K562 (cell line): ENCODE measurements around the gene HNRNPLL. TPM values are rescaled to one million over a fixed set of nuclear protein-coding genes. Genes with fewer than 3 reads are reported as not detected.

Experiments
- ATAC-seq: fragments of 200-7000 bp; cut with Tn5 transposase; 3 replicates; pipeline ENCODE4 v1.9.1; 2020; ENCODE audit warnings: moderate library complexity
- BruUV-seq: library from RNA; stranded (reverse); fragments of 400-500 nt; replicated peaks from 2 replicates; lab custom pipeline; 2021; lab: Mats Ljungman, UMichigan
- CTCF ChIA-PET: fragments of 300-600 bp; formaldehyde crosslinking; extraction: SDS; loops from one replicate; lab custom pipeline; 2021; ENCODE audit warnings: low intra/inter-chr PET ratio; lab: Yijun Ruan, JAX
- POLR2A ChIA-PET: fragments of 300-600, 350-650 bp; sonication (Branson Sonifier 250); formaldehyde crosslinking; extraction: SDS; loops from one replicate; lab custom pipeline; 2021; ENCODE audit warnings: antibody characterized with exemption, inconsistent platforms; lab: Yijun Ruan, JAX
- DNase-seq, 4 experiments: peaks; one replicate each; pipeline versions ENCODE4 v3.0.0 to v3.0.0-alpha.2; 2011 to 2018; ENCODE audit warnings: low spot score in 3 of 4, mixed read lengths in 3 of 4; ENCODE audit errors: extremely low read depth in 1 of 4
- FAIRE-seq: peaks from 2 replicates; lab custom pipeline; 2011; peaks lifted over from hg19 to GRCh38; lab: Jason Lieb, UNC
- H2AFZ ChIP-seq: 2 replicates; pipeline ENCODE4 v1.6.0; 2011; ENCODE audit warnings: low read depth, low read length, control low read depth, inconsistent platforms
- H3K27ac ChIP-seq: fragments of 200-600 bp; 3 replicates; pipeline ENCODE4 v1.8.0; 2011; ENCODE audit warnings: low read depth, mild to moderate bottlenecking, control low read depth, inconsistent platforms, low read length, moderate library complexity, mixed read lengths; ENCODE audit errors: extremely low read depth
- H3K27me3 ChIP-seq, 2 experiments: fragments of 300-600 bp in 1 of 2; 2 replicates in 1 of 2; 3 replicates in 1 of 2; pipeline versions ENCODE4 v1.6.0 to v1.8.0; 2011; ENCODE audit warnings: inconsistent platforms in 2 of 2, low read length in 2 of 2, mild to moderate bottlenecking in 1 of 2, mixed read lengths in 1 of 2, moderate library complexity in 1 of 2; ENCODE audit not compliant: control insufficient read depth in 2 of 2, insufficient read depth in 2 of 2
- H3K36me3 ChIP-seq: fragments of 300-600 bp; 3 replicates; pipeline ENCODE4 v1.8.0; 2011; ENCODE audit warnings: mild to moderate bottlenecking, low read length, inconsistent platforms; ENCODE audit not compliant: control insufficient read depth, insufficient read depth
- H3K4me1 ChIP-seq, 2 experiments: fragments of 200-600 bp in 1 of 2; replicated peaks in 1 of 2; 2 replicates in 1 of 2; 3 replicates in 1 of 2; pipeline versions ENCODE4 v1.5.1 to v1.8.0; 2011; ENCODE audit warnings: inconsistent platforms in 2 of 2, low read length in 2 of 2, mild to moderate bottlenecking in 1 of 2, mixed read lengths in 1 of 2, moderate library complexity in 1 of 2; ENCODE audit not compliant: control insufficient read depth in 2 of 2, insufficient read depth in 2 of 2
- H3K4me2 ChIP-seq: 2 replicates; pipeline ENCODE4 v1.6.1; 2011; ENCODE audit warnings: low read length, control low read depth, inconsistent platforms, mixed read lengths; ENCODE audit not compliant: insufficient read depth
- H3K4me3 ChIP-seq: fragments of 200-600 bp; sonication (generic), shearing (Covaris generic); 2 replicates; pipeline ENCODE4 v1.5.1; 2016; ENCODE audit warnings: control low read depth, inconsistent platforms
- H3K79me2 ChIP-seq: fragments of 200-600 bp; 3 replicates; pipeline ENCODE4 v1.8.0; 2011; ENCODE audit warnings: low read length, inconsistent platforms; ENCODE audit not compliant: control insufficient read depth, insufficient read depth
- H3K9ac ChIP-seq, 2 experiments: 2 replicates each; pipeline versions ENCODE4 v1.6.0 to v1.6.1; 2011; ENCODE audit warnings: low read depth in 2 of 2, low read length in 2 of 2, control low read depth in 1 of 2, inconsistent platforms in 1 of 2, mild to moderate bottlenecking in 1 of 2, mixed read lengths in 1 of 2; ENCODE audit not compliant: insufficient read depth in 1 of 2
- H3K9me1 ChIP-seq: one replicate; pipeline ENCODE4 v1.6.0; 2011; ENCODE audit warnings: inconsistent platforms, mild to moderate bottlenecking, low read length, moderate library complexity; ENCODE audit not compliant: control insufficient read depth, insufficient read depth
- H3K9me3 ChIP-seq: replicated peaks from 2 replicates; pipeline ENCODE4 v1.5.1; 2011; ENCODE audit warnings: low read depth, low read length, inconsistent platforms; ENCODE audit not compliant: control insufficient read depth, insufficient read depth
- H4K20me1 ChIP-seq: replicated peaks from 2 replicates; pipeline ENCODE4 v1.6.1; 2011; ENCODE audit warnings: low read length, inconsistent platforms, mixed read lengths; ENCODE audit not compliant: control insufficient read depth, insufficient read depth
- KHSRP ChIP-seq: fragments of 450-650 bp; IDR thresholded peaks from 2 replicates; pipeline ENCODE4 v1.6.1; 2017
- LCOR ChIP-seq: sonication (generic); formaldehyde crosslinking; IDR thresholded peaks from 2 replicates; pipeline ENCODE4 v1.8.0; 2022; ENCODE audit warnings: mild to moderate bottlenecking, missing genetic modification reagents
- MLLT1 ChIP-seq, 2 experiments: fragments of 450-650 bp; IDR thresholded peaks; 2 replicates each; pipeline ENCODE4 v1.6.1; 2016
- POLR2H ChIP-seq: IDR thresholded peaks from 2 replicates; pipeline ENCODE4 v1.6.1; 2016; ENCODE audit warnings: missing genetic modification characterization, low read depth, mild to moderate bottlenecking, control low read depth, missing compliant biosample characterization, moderate library complexity
- WGBS: fragments of 100-300 bp; shearing (Covaris generic); methylation state at CpG from one replicate; pipeline ENCODE4 v1.1.6; 2016; ENCODE audit warnings: low coverage, mixed read lengths; ENCODE audit not compliant: insufficient coverage; ENCODE audit errors: missing lambda C conversion rate; 5-methylcytosine and 5-hydroxymethylcytosine counted together
- in situ Hi-C: fragments of 300-500 bp; cut with MboI; formaldehyde crosslinking; loops from 4 replicates; pipeline ENCODE4 v1.15.0; 2018; ENCODE audit warnings: inconsistent platforms, mixed read lengths
- intact Hi-C: fragments of 100-400 bp; cut with micrococcal nuclease; formaldehyde crosslinking; loops from 2 replicates; pipeline ENCODE4 v1.14.2; 2022
- polyA plus RNA-seq, 8 experiments: library from polyadenylated mRNA; depleted of rRNA in 4 of 8; stranded (reverse) in 5 of 8; unstranded in 3 of 8; fragments of >200 nt; fragmentation: Nextera tagmentation in 2 of 8; fragmentation: Illumina TruSeq in 1 of 8; extraction: Ambion mirVana in 2 of 8; extraction: Trizol in 1 of 8; gene quantifications; 2 replicates each; pipeline versions ENCODE4 v1.2.1 to v1.2.3, GENCODE V29; 2011 to 2014; ENCODE audit warnings: inconsistent platforms in 1 of 8, missing spikeins in 1 of 8
- total RNA-seq, 7 experiments: library from RNA; depleted of rRNA in 6 of 7; stranded (reverse); fragments of >200 nt in 6 of 7; fragmentation: Illumina TruSeq in 2 of 7; extraction: Trizol in 2 of 7; gene quantifications; 2 replicates each; pipeline versions ENCODE4 v1.2.1 to v1.2.3, GENCODE V29; 2011 to 2021; ENCODE audit warnings: low replicate concordance in 1 of 7

HNRNPLL gene
- total and polyA plus RNA-seq, 9 of the 15 experiments (the other 6 are each of a cell fraction or from before 2014, with no cell fraction given), result 19.8 to 135 (median 57.8) TPM

GRCh38 chr2:38599706-38600105 is 3.0 kb downstream of the HNRNPLL start:
- Histone ChIP-seq H3K27ac (peak overlapping the region; percentile 92), H3K36me3 (peaks cover 11% of the 10 kb centered on the region; the same call in 1 of the 3 replicates), H3K4me1 (peaks cover 15 to 36% of the 10 kb centered on the region in 2 experiments), H4K20me1 (peaks cover 11% of the 10 kb centered on the region), H3K4me3 (peak overlapping the region; percentile 92), H3K4me2 (peak overlapping the region; percentile 82), H3K79me2 (peaks cover 80% of the 10 kb centered on the region), H3K27me3 (no peaks in the 10 kb centered on the region), H3K9me3 (no peaks in the 10 kb centered on the region), H2AFZ (no peak overlapping the region), H3K9me1 (no peaks in the 10 kb centered on the region), H3K9ac (peak overlapping the region in 1 of 2 experiments; percentile 88; a peak in 2 of 4 replicates)
- intact Hi-C loops, result no loop called here
- in situ Hi-C loops, result loop anchor here (5.0 kb wide), 1 partner anchor 73 kb away; no protein-coding TSS in a partner anchor
- no peak for DNase-seq
- BruUV-seq, result no TSS peak
- ATAC-seq, result no peak
- ChIA-PET CTCF (no interaction called here), POLR2A (interaction anchor here (1.3 to 3.5 kb wide), 3 partner anchors 13 to 18 kb away, joined by 3 to 15 read pairs (median 4); no protein-coding TSS in a partner anchor)
- FAIRE-seq, result no peak
- TF ChIP-seq LCOR (CRISPR knock-in tag), result no peak
- TF ChIP-seq KHSRP, result 0 out of 2 replicates have a peak, but pooled peaks have one; percentile 23
- peak in 1 of 2 experiments; percentile 19; a peak in 1 of 4 replicates for TF ChIP-seq MLLT1 (IDR thresholded peaks at IDR 0.05)
- peak; percentile 29; the same call in 1 of the 2 replicates for TF ChIP-seq POLR2H (tag)
- 3% methylated on average over 4 of the region's 4 CpGs for WGBS
